ENCODE data around the gene TGFB2. TPM values are rescaled to one million over a fixed set of nuclear protein-coding genes. Genes with fewer than 3 reads are reported as not detected.

Gene TGFB2
- total and polyA plus RNA-seq, 2 donors (not counting 1 experiment from before 2014, with no cell fraction given), result 0.55 to 0.76 TPM

- POLR2A ChIA-PET, result no interaction called here
- intact Hi-C loops (cut with micrococcal nuclease), result no loop called here
- Mint-ChIP-seq H3K9me3 (ENCODE audit: insufficient read depth) (no peaks in the 10 kb centered on the region), H3K4me1 (no peaks in the 10 kb centered on the region), H3K27ac (no peak overlapping the region), H3K27me3 (no peaks in the 10 kb centered on the region), H3K4me3 (no peak overlapping the region)
- ATAC-seq (ENCODE audit: low read depth), result no peak
- Histone ChIP-seq H3K4me2 (replicated peaks; ENCODE audit: low read depth, low read length, poor library complexity, severe bottlenecking) (no peak overlapping the region), H3K36me3 (replicated peaks in 1 of 2; ENCODE audit: control extremely low read depth in 1 of 2, control insufficient read depth in 1 of 2, extremely low read depth in 1 of 2, insufficient read depth in 2 of 2, low read length in 1 of 2) (no peaks in the 10 kb centered on the region), H3K4me3 (ENCODE audit: control extremely low read depth in 1 of 5, extremely low read depth in 1 of 5, insufficient read depth in 1 of 5, low read depth in 2 of 5, low read length in 4 of 5) (no peak overlapping the region), H3K9ac (ENCODE audit: low read length) (no peak overlapping the region), H4K20me1 (ENCODE audit: control insufficient read depth, insufficient read depth, low read length, poor library complexity, severe bottlenecking) (no peaks in the 10 kb centered on the region), H3K79me2 (ENCODE audit: control insufficient read depth, insufficient read depth, low read length) (no peaks in the 10 kb centered on the region), H3K27ac (ENCODE audit: low read length in 2 of 2) (no peak overlapping the region), H3K9me3 (ENCODE audit: control extremely low read depth in 1 of 3, control insufficient read depth in 2 of 3, insufficient read depth in 1 of 3, low read length in 2 of 3) (no peaks in the 10 kb centered on the region), H3K4me1 (ENCODE audit: control insufficient read depth in 2 of 2, insufficient read depth in 2 of 2, low read length in 2 of 2) (no peaks in the 10 kb centered on the region), H3K27me3 (replicated peaks in 1 of 4; ENCODE audit: control extremely low read depth in 1 of 4, control insufficient read depth in 3 of 4, insufficient read depth in 4 of 4, low read length in 3 of 4) (no peaks in the 10 kb centered on the region), H2AFZ (ENCODE audit: insufficient read depth, low read depth, low read length, poor library complexity, severe bottlenecking) (no peak overlapping the region)
- TF ChIP-seq EZH2 (IDR thresholded peaks at IDR 0.05; ENCODE audit: borderline replicate concordance, insufficient read depth, low read depth, low read length, poor library complexity, severe bottlenecking), result no peak
- TF ChIP-seq, protein P1, sequence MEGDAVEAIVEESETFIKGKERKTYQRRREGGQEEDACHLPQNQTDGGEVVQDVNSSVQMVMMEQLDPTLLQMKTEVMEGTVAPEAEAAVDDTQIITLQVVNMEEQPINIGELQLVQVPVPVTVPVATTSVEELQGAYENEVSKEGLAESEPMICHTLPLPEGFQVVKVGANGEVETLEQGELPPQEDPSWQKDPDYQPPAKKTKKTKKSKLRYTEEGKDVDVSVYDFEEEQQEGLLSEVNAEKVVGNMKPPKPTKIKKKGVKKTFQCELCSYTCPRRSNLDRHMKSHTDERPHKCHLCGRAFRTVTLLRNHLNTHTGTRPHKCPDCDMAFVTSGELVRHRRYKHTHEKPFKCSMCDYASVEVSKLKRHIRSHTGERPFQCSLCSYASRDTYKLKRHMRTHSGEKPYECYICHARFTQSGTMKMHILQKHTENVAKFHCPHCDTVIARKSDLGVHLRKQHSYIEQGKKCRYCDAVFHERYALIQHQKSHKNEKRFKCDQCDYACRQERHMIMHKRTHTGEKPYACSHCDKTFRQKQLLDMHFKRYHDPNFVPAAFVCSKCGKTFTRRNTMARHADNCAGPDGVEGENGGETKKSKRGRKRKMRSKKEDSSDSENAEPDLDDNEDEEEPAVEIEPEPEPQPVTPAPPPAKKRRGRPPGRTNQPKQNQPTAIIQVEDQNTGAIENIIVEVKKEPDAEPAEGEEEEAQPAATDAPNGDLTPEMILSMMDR (IDR thresholded peaks at IDR 0.05), result no peak
- no CpG with 5 or more reads among the region's 1 CpG for WGBS (ENCODE audit: insufficient coverage)
- CTCF ChIA-PET, result no interaction called here
- no peak for DNase-seq
Observed at GRCh38 chr1:218431476-218431875, 86.3 kb downstream of the TGFB2 start.

- ChIA-PET CTCF (no interaction called here), POLR2A (no interaction called here)
- Histone ChIP-seq H3K79me2 (ENCODE audit: control insufficient read depth, insufficient read depth, low read length) (no peaks in the 10 kb centered on the region), H3K27me3 (replicated peaks in 1 of 4; ENCODE audit: control extremely low read depth in 1 of 4, control insufficient read depth in 3 of 4, insufficient read depth in 4 of 4, low read length in 3 of 4) (no peaks in the 10 kb centered on the region), H3K36me3 (replicated peaks in 1 of 2; ENCODE audit: control extremely low read depth in 1 of 2, control insufficient read depth in 1 of 2, extremely low read depth in 1 of 2, insufficient read depth in 2 of 2, low read length in 1 of 2) (no peaks in the 10 kb centered on the region), H3K4me3 (ENCODE audit: control extremely low read depth in 1 of 5, extremely low read depth in 1 of 5, insufficient read depth in 1 of 5, low read depth in 2 of 5, low read length in 4 of 5) (no peak overlapping the region), H3K4me1 (ENCODE audit: control insufficient read depth in 2 of 2, insufficient read depth in 2 of 2, low read length in 2 of 2) (no peaks in the 10 kb centered on the region), H2AFZ (ENCODE audit: insufficient read depth, low read depth, low read length, poor library complexity, severe bottlenecking) (no peak overlapping the region), H3K4me2 (replicated peaks; ENCODE audit: low read depth, low read length, poor library complexity, severe bottlenecking) (no peak overlapping the region), H3K9me3 (ENCODE audit: control extremely low read depth in 1 of 3, control insufficient read depth in 2 of 3, insufficient read depth in 1 of 3, low read length in 2 of 3) (no peaks in the 10 kb centered on the region), H4K20me1 (ENCODE audit: control insufficient read depth, insufficient read depth, low read length, poor library complexity, severe bottlenecking) (no peaks in the 10 kb centered on the region), H3K9ac (ENCODE audit: low read length) (no peak overlapping the region), H3K27ac (ENCODE audit: low read length in 2 of 2) (no peak overlapping the region)
- Mint-ChIP-seq H3K9me3 (ENCODE audit: insufficient read depth) (no peaks in the 10 kb centered on the region), H3K4me1 (no peaks in the 10 kb centered on the region), H3K27me3 (no peaks in the 10 kb centered on the region), H3K4me3 (no peak overlapping the region), H3K27ac (no peak overlapping the region)
- DNase-seq (no peak), ATAC-seq (ENCODE audit: low read depth) (no peak)
- intact Hi-C loops (cut with micrococcal nuclease), result no loop called here
- 100% methylated on average over 2 of the region's 2 CpGs for WGBS (ENCODE audit: insufficient coverage)
- TF ChIP-seq, protein P1 (IDR thresholded peaks at IDR 0.05), result no peak
Observed at GRCh38 chr1:218433744-218434143, 88.6 kb downstream of the TGFB2 start.
